GM19452 (cell line): ENCODE measurements around the gene IQCN.

Experiments used
- ATAC-seq: cut with Tn5 transposase; IDR thresholded peaks from one replicate; pipeline ENCODE4 v1.9.1; 2021; ENCODE audit not compliant: unreplicated experiment

IQCN gene

GRCh38 chr19:18266771-18267686 lies 7.2 kb downstream of the IQCN start:
- ATAC-seq, result no peak

- ATAC-seq, result no peak
Observed at GRCh38 chr19:18265582-18265981, 8.7 kb downstream of the IQCN start.

DNA sequence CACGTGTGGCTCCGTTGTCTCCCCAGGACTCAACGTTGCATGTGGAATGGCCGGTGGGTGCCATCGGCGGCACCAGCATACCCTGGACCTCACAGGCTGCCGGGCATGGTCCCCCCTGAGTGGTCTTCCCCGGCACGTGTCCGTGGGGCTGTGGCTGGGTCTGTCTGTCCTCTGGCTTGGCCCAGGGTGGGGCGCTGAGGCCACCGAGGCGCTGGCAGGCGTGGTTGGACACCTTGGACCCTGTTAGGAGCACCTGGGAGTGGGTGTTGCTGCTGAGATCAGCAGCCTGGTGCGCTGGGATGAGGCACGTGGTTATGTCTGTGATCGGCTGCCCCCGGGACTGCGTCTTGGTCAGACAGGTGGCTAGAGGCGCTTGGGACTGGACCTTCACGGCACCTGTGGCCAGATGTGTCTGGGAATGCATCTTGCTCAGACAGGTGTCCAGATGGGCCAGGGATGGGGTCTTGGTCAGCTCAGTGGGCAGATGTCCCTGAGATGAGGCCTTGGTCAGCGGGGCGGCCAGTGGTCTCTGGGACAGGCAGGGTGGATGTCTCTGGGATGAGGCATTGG lies 9.2 kb downstream of the IQCN start:
- ATAC-seq, result no peak

- no peak for ATAC-seq
Observed at GRCh38 chr19:18264137-18264854, 10.0 kb downstream of the IQCN start.

DNA sequence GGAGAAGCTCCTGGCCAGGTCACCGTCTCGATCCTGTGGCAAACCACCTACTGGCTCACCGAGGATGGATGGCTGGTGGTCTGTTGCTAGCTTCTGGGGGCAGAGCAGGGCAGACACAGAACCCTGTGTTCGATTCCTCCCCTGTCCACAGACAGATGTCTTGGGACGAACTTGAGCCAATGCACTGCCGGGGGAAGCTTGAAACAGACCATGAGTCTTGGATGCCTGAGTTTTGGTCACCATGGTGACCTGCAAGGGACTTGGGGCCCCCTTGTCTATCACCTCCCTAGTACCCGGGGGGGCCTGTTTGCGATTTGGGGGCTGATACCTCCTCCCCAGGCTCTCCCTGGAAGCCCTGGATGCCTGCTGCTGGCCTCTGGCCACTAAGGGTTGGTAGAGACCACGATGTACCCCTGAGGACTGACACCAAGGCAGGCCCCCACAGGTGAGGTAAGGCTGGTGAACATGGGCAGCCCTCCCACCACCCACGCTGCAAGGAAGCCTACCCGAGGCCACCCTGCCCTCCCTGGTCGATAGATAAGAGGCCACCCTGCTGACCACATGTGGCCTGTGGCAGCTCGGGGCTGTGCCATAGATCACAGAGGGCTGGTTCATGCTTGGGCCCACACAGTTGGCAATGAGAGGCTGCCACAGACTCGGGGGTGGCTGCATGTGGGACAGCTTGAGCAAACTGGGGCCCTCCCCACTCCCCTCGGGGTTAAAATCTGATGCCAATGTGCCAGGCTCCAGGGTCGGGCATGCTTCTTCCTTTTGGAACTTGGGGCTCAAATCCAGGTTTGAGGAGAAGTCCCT lies 10.7 kb downstream of the IQCN start:
- ATAC-seq, result no peak

- ATAC-seq, result no peak
Observed at GRCh38 chr19:18262917-18263316, 11.3 kb downstream of the IQCN start.

DNA sequence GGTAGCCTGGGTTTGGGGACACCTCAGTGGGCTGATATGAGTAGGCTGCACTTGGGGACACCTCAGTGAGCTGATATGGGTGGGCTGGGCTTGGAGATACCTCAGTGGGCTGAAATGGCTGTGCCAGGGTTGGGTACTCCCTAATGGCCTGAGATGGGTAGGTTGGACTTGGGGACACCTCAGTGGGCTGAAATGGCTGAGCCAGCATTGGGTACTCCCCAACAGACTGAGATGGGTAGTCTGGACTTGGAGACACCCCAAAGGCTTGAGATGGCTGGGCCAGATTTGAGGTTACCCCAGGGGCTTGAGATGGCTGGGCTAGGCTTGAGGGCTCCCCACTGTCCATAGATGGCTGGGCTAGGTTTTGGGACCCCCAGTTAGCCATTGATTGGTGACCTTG lies 12.1 kb downstream of the IQCN start:
- ATAC-seq, result no peak

DNA sequence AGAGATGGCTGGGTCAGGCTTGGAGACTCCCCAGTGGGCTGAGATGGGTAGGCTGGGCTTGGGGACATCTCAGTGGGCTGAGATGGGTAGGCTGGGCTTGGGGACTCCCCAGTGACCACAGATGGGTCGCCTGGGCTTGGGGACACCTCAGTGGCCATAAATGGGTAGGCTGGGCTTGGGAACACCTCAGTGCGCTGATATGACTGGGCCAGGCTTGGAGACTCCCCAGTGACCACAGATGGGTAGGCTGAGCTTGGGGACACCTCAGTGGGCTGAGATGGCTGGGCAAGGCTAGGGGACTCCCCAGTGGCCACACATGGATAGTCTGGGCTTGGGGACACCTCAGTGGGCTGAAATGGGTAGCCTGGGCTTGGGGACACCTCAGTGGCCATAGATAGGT lies 12.8 kb downstream of the IQCN start:
- no peak for ATAC-seq

- ATAC-seq, result no peak
Observed at GRCh38 chr19:18259893-18260292, 14.4 kb downstream of the IQCN start.

DNA sequence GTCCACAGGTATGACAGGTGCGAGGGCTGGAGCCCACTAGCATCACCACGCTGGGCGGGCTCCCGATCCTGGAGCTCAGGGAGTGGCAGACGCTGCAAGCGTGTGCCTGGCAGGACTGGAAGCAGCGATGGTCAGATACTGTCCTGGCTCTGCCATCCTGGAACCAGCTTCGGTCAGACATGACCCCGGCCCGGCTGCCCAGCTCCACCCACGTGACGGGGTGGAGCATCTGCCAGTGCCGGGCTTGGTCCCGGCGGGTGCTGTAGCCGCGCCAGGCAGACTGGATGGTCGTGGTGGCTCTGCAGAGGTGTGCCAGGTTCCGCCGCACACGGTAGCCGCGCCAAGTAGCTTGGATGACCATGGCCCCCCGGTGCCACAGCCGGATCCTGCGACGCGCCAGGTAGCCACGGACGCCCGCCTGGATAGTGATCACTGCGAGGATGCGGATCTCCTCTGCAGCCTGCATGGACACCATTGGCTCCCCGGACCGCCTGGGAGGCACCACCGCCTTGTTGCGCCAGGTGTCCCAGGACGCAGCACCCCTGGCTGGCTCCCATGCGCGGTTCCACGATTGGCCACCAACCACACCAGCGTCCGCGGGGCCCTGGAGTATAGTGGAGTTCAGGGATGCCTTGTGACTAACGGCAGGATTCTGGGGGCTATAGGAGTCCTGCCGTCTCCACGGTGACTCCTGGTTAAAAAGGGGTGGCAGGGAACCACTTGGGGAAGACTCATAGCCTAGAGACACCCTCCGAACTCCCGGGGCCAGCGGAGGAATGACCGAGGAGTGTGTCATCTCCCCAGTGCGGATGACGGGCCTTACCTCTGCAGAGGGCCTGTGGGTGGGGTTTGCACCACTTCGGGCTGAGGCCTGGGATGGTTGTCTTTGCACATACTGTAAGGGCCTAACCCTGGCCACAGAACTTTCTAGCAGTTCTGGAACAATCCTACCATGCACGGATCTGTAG lies 16.5 kb downstream of the IQCN start:
- no peak for ATAC-seq

DNA sequence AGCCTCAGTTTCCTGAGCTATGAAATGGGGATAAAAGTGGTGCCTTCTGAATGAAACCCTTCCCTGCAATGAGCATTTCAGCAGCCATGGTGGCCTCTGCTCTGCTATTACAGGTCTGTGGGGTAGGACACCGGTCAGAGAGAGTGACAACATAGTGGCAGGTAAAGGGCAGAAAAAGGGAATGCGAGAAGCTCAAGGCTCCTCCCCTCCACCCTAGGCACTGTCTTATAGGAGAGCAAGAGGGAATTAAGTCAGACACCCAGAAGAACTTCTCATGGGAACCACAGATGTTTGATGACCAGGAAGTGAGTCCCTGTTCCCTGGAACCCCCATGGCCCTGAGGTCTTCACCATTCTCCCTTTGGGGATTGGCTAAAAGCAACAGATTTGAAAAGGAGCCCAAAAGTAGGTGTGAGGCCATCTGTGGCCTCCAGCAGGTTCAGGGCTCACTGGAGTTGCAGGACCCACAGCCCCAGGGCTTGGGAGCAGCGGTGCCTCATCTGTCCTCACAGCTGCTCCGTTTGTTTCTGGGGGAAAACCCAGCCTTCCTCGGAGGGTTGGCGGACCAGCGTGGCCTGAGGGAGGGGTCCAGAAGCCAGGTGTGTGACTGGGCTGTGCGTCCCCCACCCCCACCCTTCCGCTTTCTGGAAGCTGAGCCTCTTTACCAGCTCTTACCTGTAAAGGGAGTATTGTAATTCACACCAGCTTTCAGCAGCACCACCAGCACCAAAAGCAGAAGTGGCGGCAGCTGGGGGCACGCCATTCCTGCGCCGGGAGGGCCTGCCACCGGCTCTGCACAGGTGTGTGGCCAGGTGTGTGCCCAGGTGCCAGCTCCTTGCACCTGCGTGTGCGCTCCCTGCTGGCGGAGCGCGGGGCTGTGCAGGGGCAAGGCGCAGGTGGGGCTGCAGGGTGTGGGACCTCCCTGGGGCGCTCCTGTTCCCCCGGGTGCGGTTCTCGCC lies 19.4 kb downstream of the IQCN start:
- ATAC-seq, result no peak

DNA sequence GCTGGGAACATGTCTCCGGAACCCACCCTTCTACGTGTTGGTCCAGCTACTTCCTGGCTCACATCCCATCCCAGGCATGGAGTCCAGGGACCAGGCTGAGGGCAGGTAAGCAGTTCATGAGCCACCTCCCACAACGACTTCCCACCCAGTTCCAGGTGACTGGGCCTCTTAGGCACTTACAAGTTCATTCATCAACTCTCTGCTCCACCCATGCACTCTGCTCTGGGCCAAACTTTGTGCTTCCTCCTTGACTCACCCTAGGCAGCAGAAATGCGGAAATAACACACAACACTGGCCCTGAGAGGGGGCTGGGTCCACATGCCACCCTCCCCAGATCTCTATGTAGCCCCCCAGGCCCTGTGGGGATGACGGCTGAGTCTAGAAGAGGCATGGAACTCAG lies 20.5 kb downstream of the IQCN start:
- no peak for ATAC-seq

- ATAC-seq, result no peak
Observed at GRCh38 chr19:18253130-18253529, 21.1 kb downstream of the IQCN start.

- no peak for ATAC-seq
Observed at GRCh38 chr19:18252370-18252717, 21.9 kb downstream of the IQCN start.

- ATAC-seq, result no peak
Observed at GRCh38 chr19:18251587-18252369, 22.5 kb downstream of the IQCN start.

- no peak for ATAC-seq
Observed at GRCh38 chr19:18249834-18250233, 24.4 kb downstream of the IQCN start.

GRCh38 chr19:18245297-18245696 lies 29.0 kb downstream of the IQCN start:
- ATAC-seq, result no peak

DNA sequence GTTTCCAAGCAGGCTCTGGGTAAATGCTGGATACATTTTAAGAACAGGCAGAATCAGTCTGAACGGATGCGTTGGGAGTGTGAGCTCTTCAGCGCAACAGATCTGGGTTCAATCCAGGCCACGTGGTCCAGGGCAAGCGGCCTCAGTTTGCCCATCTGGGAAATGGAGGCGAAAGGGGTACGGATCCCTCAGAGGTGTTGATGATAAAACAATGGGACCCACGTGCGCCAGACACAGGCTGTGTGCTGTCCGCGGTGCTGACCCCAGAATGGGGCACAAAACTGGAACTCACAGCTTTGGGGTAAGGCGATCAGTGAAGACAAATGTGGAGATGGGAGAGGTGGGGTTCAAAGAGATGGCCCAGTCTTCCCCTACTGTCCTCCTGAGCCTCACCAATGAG lies 34.9 kb downstream of the IQCN start:
- ATAC-seq, result no peak
